Glutamatergic neuron (in vitro differentiated cells): ENCODE data around the gene RANBP6. TPM values are rescaled to one million over a fixed set of nuclear protein-coding genes. Genes with fewer than 3 reads are reported as not detected.

ENCODE experiments used
- DNase-seq: peaks from one replicate; pipeline ENCODE4 v3.0.0; 2022
- H3K27ac Mint-ChIP-seq: one replicate; pipeline ENCODE4 v1.8.0; 2020; ENCODE audit warnings: mild to moderate bottlenecking, mixed read lengths, inconsistent platforms; ENCODE audit not compliant: unreplicated experiment
- H3K27me3 Mint-ChIP-seq: one replicate; pipeline ENCODE4 v1.8.0; 2020; ENCODE audit warnings: mild to moderate bottlenecking, moderate library complexity, mixed read lengths, inconsistent platforms; ENCODE audit not compliant: unreplicated experiment
- H3K36me3 Mint-ChIP-seq: one replicate; pipeline ENCODE4 v1.8.0; 2020; ENCODE audit warnings: mild to moderate bottlenecking, mixed read lengths, inconsistent platforms; ENCODE audit not compliant: unreplicated experiment
- H3K4me1 Mint-ChIP-seq: one replicate; pipeline ENCODE4 v1.8.0; 2020; ENCODE audit warnings: mild to moderate bottlenecking, low read depth, mixed read lengths, inconsistent platforms; ENCODE audit not compliant: unreplicated experiment
- H3K4me3 Mint-ChIP-seq: one replicate; pipeline ENCODE4 v1.8.0; 2020; ENCODE audit warnings: mild to moderate bottlenecking, mixed read lengths, inconsistent platforms; ENCODE audit not compliant: unreplicated experiment
- H3K9me3 Mint-ChIP-seq: one replicate; pipeline ENCODE4 v1.8.0; 2020; ENCODE audit warnings: mild to moderate bottlenecking, moderate library complexity, mixed read lengths, inconsistent platforms; ENCODE audit not compliant: unreplicated experiment
- CTCF ChIP-seq: fragments of 200-600 bp; sonication (generic); IDR thresholded peaks from one replicate; pipeline ENCODE4 v1.5.0; 2021; ENCODE audit not compliant: partially characterized antibody, unreplicated experiment
- total RNA-seq: library from RNA; stranded (reverse); fragmentation: NEBNext Ultra II Directional; extraction: Animal tissue kit (Norgen Biotek cat#: 25700); gene quantifications from one replicate; pipeline ENCODE4 v1.2.1, GENCODE V29; 2021; ENCODE audit not compliant: unreplicated experiment

The RANBP6 gene
- total RNA-seq, 1 donor from 2014 or later: 32.2 TPM

GRCh38 chr9:6045364-6045763 is 29.9 kb upstream of the RANBP6 start:
- no peak for TF ChIP-seq CTCF
- no peaks in the 10 kb centered on the region for H3K4me1 Mint-ChIP-seq
- no peaks in the 10 kb centered on the region for H3K36me3 Mint-ChIP-seq
- H3K4me3 Mint-ChIP-seq: no peak overlapping the region
- DNase-seq: no peak
- no peaks in the 10 kb centered on the region for H3K9me3 Mint-ChIP-seq
- H3K27ac Mint-ChIP-seq: no peak overlapping the region
- H3K27me3 Mint-ChIP-seq: no peaks in the 10 kb centered on the region

GRCh38 chr9:6040077-6040476 is 24.7 kb upstream of the RANBP6 start:
- TF ChIP-seq CTCF: no peak
- H3K27ac Mint-ChIP-seq: no peak overlapping the region

GRCh38 chr9:6036391-6036790 is 21.0 kb upstream of the RANBP6 start:
- DNase-seq: no peak
- TF ChIP-seq CTCF: no peak
- H3K27me3 Mint-ChIP-seq: no peaks in the 10 kb centered on the region
- no peaks in the 10 kb centered on the region for H3K36me3 Mint-ChIP-seq
- H3K9me3 Mint-ChIP-seq: no peaks in the 10 kb centered on the region
- H3K4me1 Mint-ChIP-seq: no peaks in the 10 kb centered on the region
- H3K4me3 Mint-ChIP-seq: no peak overlapping the region
- H3K27ac Mint-ChIP-seq: no peak overlapping the region

More at GRCh38 chr9:6040077-6040476, 24.7 kb upstream of the RANBP6 start:
- Mint-ChIP-seq H3K36me3 (no peaks in the 10 kb centered on the region), H3K9me3 (no peaks in the 10 kb centered on the region), H3K4me3 (no peak overlapping the region), H3K4me1 (no peaks in the 10 kb centered on the region), H3K27me3 (no peaks in the 10 kb centered on the region)
- no peak for DNase-seq

GRCh38 chr9:6034954-6035353 is 19.5 kb upstream of the RANBP6 start:
- Mint-ChIP-seq H3K36me3 (no peaks in the 10 kb centered on the region), H3K9me3 (no peaks in the 10 kb centered on the region), H3K27ac (no peak overlapping the region), H3K4me3 (no peak overlapping the region), H3K4me1 (no peaks in the 10 kb centered on the region), H3K27me3 (no peaks in the 10 kb centered on the region)
- no peak for DNase-seq
- no peak for TF ChIP-seq CTCF

GRCh38 chr9:6029604-6030274 is 14.3 kb upstream of the RANBP6 start:
- Mint-ChIP-seq H3K36me3 (no peaks in the 10 kb centered on the region), H3K27me3 (no peaks in the 10 kb centered on the region), H3K9me3 (no peaks in the 10 kb centered on the region)

More at GRCh38 chr9:6029604-6030274, 14.3 kb upstream of the RANBP6 start:
- DNase-seq: no peak
- H3K4me3 Mint-ChIP-seq: no peak overlapping the region
- no peak overlapping the region for H3K27ac Mint-ChIP-seq
- H3K4me1 Mint-ChIP-seq: no peaks in the 10 kb centered on the region
- TF ChIP-seq CTCF: no peak
